ENCODE results near the gene TRIM56.

GRCh38 chr7:101094376-101094775 is 9.1 kb downstream of the TRIM56 start:
- TF ChIP-seq CTCF (IDR thresholded peaks at IDR 0.05) (no peak), MYBL2 (CRISPR knock-in tag; IDR thresholded peaks at IDR 0.05) (no peak), FOXP1 (CRISPR knock-in tag; IDR thresholded peaks at IDR 0.05; ENCODE audit: borderline replicate concordance) (no peak), ATF3 (CRISPR knock-in tag; conservative IDR thresholded peaks at IDR 0.05) (no peak), ATF2 (CRISPR knock-in tag; IDR thresholded peaks at IDR 0.05; ENCODE audit: borderline replicate concordance, low read depth) (no peak), RELA (CRISPR knock-in tag; IDR thresholded peaks at IDR 0.05; ENCODE audit: borderline replicate concordance) (no peak), E2F1 (CRISPR knock-in tag; IDR thresholded peaks at IDR 0.05) (no peak), NFATC4 (CRISPR knock-in tag; IDR thresholded peaks at IDR 0.05) (no peak), CREB1 (CRISPR knock-in tag; IDR thresholded peaks at IDR 0.05) (no peak), NR3C1 (CRISPR knock-in tag; conservative IDR thresholded peaks at IDR 0.05; ENCODE audit: low read depth) (no peak), ZNF232 (CRISPR knock-in tag; IDR thresholded peaks at IDR 0.05) (no peak), NR2C2 (CRISPR knock-in tag; IDR thresholded peaks at IDR 0.05) (no peak), MAX (CRISPR knock-in tag; IDR thresholded peaks at IDR 0.05) (no peak)
